SK-N-MC (cell line): Measurements from ENCODE around the gene SORBS2.

Experiments
- EZH2 ChIP-seq: fragments of 200-600 bp; sonication (generic); IDR thresholded peaks from one replicate; pipeline ENCODE4 v1.6.1; 2017; ENCODE audit warnings: antibody characterized with exemption
- FOXP2 ChIP-seq: optimal IDR thresholded peaks from 2 replicates; pipeline ENCODE3; 2011; ENCODE audit warnings: mild to moderate bottlenecking, moderate library complexity; ENCODE audit not compliant: insufficient read depth; ENCODE audit errors: extremely low read length, control extremely low read depth
- POLR2AphosphoS5 ChIP-seq: IDR thresholded peaks from 2 replicates; pipeline ENCODE4 v1.6.1; 2012; ENCODE audit warnings: mild to moderate bottlenecking, low read depth, low read length, borderline replicate concordance

DNA sequence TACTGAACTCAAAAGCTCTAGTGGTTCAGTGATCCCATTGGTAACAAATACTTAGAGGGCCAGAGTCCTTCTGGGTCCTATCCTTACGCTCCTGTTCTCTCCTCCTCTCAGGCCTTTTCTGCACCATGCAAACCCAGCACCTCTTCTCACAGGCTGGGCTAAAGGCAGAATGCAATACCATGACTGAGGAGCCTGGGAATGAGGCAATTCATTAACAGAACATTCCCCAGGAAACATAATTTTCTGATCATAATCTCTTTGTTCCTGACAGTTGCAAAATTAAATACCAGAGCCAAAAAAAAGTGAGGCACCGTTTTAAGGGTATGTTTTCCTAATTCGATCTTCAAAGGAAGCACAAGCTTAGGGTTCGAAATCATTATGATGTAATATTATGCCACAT is 9.0 kb downstream of the SORBS2 start:
- TF ChIP-seq POLR2AphosphoS5 (no peak), EZH2 (no peak), FOXP2 (no peak)
